ENCODE results near the gene TMEM80.

The TMEM80 gene

GRCh38 chr11:674406-674805 lies 21.2 kb upstream of the TMEM80 start:
- Histone ChIP-seq H3K36me3 (replicated peaks) (peaks cover 37% of the 10 kb centered on the region), H3K27ac (no peak overlapping the region), H3K27me3 (replicated peaks) (no peaks in the 10 kb centered on the region), H3K4me3 (ENCODE audit: low read depth, low read length) (no peak overlapping the region)
- no peak for DNase-seq
- in situ Hi-C loops (cut with HindIII; ENCODE audit: low pct_ligation_motif_present, low sequenced_read_pairs) = no loop called here
- TF ChIP-seq, protein P1, sequence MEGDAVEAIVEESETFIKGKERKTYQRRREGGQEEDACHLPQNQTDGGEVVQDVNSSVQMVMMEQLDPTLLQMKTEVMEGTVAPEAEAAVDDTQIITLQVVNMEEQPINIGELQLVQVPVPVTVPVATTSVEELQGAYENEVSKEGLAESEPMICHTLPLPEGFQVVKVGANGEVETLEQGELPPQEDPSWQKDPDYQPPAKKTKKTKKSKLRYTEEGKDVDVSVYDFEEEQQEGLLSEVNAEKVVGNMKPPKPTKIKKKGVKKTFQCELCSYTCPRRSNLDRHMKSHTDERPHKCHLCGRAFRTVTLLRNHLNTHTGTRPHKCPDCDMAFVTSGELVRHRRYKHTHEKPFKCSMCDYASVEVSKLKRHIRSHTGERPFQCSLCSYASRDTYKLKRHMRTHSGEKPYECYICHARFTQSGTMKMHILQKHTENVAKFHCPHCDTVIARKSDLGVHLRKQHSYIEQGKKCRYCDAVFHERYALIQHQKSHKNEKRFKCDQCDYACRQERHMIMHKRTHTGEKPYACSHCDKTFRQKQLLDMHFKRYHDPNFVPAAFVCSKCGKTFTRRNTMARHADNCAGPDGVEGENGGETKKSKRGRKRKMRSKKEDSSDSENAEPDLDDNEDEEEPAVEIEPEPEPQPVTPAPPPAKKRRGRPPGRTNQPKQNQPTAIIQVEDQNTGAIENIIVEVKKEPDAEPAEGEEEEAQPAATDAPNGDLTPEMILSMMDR (IDR thresholded peaks at IDR 0.05; ENCODE audit: low read depth, low read length, missing control alignments) = no peak

DNA sequence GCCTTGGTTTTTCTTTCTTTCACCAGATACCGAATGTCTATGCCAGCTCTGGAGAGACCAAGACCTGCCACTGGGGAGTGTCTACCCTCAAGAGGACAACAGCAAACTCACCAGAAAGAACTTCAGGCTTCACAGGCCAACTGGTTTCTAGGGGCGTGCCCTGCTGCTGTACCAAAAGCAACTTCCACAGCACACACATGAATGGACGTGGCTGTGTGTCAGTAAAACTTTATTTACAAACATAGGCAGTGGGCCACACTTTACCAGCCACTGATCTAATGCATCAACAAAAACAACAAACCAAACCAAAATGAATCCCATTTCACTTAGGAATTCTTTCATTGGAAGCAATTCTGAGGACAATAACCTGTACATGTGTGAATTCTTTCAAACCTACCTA lies 17.3 kb upstream of the TMEM80 start:
- Histone ChIP-seq H3K4me3 (ENCODE audit: low read depth, low read length) (no peak overlapping the region), H3K27ac (no peak overlapping the region), H3K27me3 (replicated peaks) (no peaks in the 10 kb centered on the region), H3K36me3 (replicated peaks) (peaks cover 47% of the 10 kb centered on the region)
- in situ Hi-C loops (cut with HindIII; ENCODE audit: low pct_ligation_motif_present, low sequenced_read_pairs) = no loop called here
- TF ChIP-seq, protein P1 (IDR thresholded peaks at IDR 0.05; ENCODE audit: low read depth, low read length, missing control alignments) = no peak
- DNase-seq = no peak

DNA sequence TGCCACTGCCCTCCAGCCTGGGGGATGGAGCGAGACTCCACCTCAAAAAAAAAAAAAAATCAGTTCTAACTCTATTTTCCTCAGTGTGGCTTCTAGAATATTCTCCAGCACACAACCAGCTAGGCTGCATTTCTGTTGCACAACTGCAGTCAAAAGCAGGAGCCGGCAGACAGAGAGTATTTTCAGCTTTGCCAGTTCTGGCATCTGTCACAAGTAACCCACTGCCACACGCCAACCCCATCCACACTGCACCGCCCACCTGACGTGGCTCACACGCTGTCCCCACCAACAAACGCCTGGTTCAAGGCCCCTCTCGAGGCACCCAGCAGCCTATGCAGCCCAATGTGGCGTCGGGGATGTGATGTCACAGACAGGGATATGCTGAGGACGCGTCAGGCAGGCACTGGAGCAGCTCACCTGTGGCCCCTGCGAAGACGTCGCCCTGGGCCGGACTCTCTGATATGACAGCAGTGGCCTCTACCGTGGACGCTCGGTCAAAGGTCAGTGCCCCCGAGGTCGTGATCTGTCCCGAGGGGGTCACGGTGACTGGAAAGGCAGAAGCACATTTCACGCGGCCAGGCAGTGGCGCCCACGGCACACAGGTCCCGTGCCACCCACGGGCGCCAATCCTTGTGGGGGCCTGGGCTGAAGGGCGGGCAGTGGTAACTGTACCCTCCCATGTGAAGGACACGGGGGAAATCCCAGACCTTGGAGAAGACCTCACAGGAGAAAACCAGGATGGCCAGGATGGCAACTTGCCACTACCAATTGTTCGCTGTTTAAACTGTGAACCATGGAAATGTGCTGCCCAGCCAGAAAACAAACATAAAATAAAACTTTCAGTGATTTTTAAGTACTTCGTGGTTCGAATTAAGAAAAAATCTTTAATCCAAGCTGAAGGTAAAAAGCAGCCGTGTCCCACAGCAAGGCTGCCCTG lies 16.1 kb upstream of the TMEM80 start:
- no peak overlapping the region for H3K27ac ChIP-seq
- DNase-seq = no peak
- H3K36me3 ChIP-seq (replicated peaks) = peaks cover 45% of the 10 kb centered on the region
- in situ Hi-C loops (cut with HindIII; ENCODE audit: low pct_ligation_motif_present, low sequenced_read_pairs) = no loop called here
- no peak overlapping the region for H3K4me3 ChIP-seq (ENCODE audit: low read depth, low read length)
- H3K27me3 ChIP-seq (replicated peaks) = no peaks in the 10 kb centered on the region
- TF ChIP-seq, protein P1 (IDR thresholded peaks at IDR 0.05; ENCODE audit: low read depth, low read length, missing control alignments) = no peak

GRCh38 chr11:680476-680875 lies 15.1 kb upstream of the TMEM80 start:
- no peak for DNase-seq

GRCh38 chr11:680970-681369 lies 14.6 kb upstream of the TMEM80 start:
- DNase-seq = no peak
- H3K4me3 ChIP-seq (ENCODE audit: low read depth, low read length) = no peak overlapping the region
- peaks cover 51% of the 10 kb centered on the region for H3K36me3 ChIP-seq (replicated peaks)
- H3K27ac ChIP-seq = no peak overlapping the region
- no peaks in the 10 kb centered on the region for H3K27me3 ChIP-seq (replicated peaks)
- TF ChIP-seq, protein P1 (IDR thresholded peaks at IDR 0.05; ENCODE audit: low read depth, low read length, missing control alignments) = no peak
- in situ Hi-C loops (cut with HindIII; ENCODE audit: low pct_ligation_motif_present, low sequenced_read_pairs) = no loop called here

More at GRCh38 chr11:680476-680875, 15.1 kb upstream of the TMEM80 start:
- Histone ChIP-seq H3K27me3 (replicated peaks) (no peaks in the 10 kb centered on the region), H3K27ac (no peak overlapping the region), H3K4me3 (ENCODE audit: low read depth, low read length) (no peak overlapping the region), H3K36me3 (replicated peaks) (peaks cover 49% of the 10 kb centered on the region)
- in situ Hi-C loops (cut with HindIII; ENCODE audit: low pct_ligation_motif_present, low sequenced_read_pairs) = no loop called here
- TF ChIP-seq, protein P1 (IDR thresholded peaks at IDR 0.05; ENCODE audit: low read depth, low read length, missing control alignments) = no peak
